A204.1 (cell line): Measurements from ENCODE around the gene USP36.
"Not testable (repeated sequence)": the region's sequence is repeated elsewhere in the genome, so short reads cannot be mapped to it uniquely, and the experiment has no call there.

Source experiments
- FAIRE-seq: peaks from 2 replicates; lab custom pipeline; 2012; peaks lifted over from hg19 to GRCh38; lab: Jason Lieb, UNC

USP36 gene

GRCh38 chr17:78765821-78766220 is 74.8 kb downstream of the USP36 start:
- no peak for FAIRE-seq

- FAIRE-seq = no peak
Observed at GRCh38 chr17:78764871-78765270, 75.7 kb downstream of the USP36 start.

GRCh38 chr17:78763561-78763960 is 77.1 kb downstream of the USP36 start:
- no peak for FAIRE-seq

GRCh38 chr17:78761789-78762406 is 78.7 kb downstream of the USP36 start:
- no peak for FAIRE-seq

GRCh38 chr17:78759969-78760352 is 80.7 kb downstream of the USP36 start:
- FAIRE-seq = no peak

- no peak for FAIRE-seq
Observed at GRCh38 chr17:78759203-78759968, 81.2 kb downstream of the USP36 start.

GRCh38 chr17:78753316-78754250 is 87.0 kb downstream of the USP36 start:
- no peak for FAIRE-seq

- FAIRE-seq = no peak
Observed at GRCh38 chr17:78751447-78752161, 89.0 kb downstream of the USP36 start.

- FAIRE-seq = not testable (repeated sequence)
Observed at GRCh38 chr17:78751000-78751399, 89.6 kb downstream of the USP36 start.

- no peak for FAIRE-seq
Observed at GRCh38 chr17:78748730-78749317, 91.8 kb downstream of the USP36 start.

GRCh38 chr17:78748048-78748729 is 92.4 kb downstream of the USP36 start:
- no peak for FAIRE-seq

- no peak for FAIRE-seq
Observed at GRCh38 chr17:78747488-78747887, 93.1 kb downstream of the USP36 start.

GRCh38 chr17:78746949-78747269 is 93.7 kb downstream of the USP36 start:
- no peak for FAIRE-seq

- FAIRE-seq = no peak
Observed at GRCh38 chr17:78746263-78746948, 94.2 kb downstream of the USP36 start.
